Bronchial epithelial cell (primary cell): Measurements from ENCODE around the gene TPM2. TPM values are rescaled to one million over a fixed set of nuclear protein-coding genes. Genes with fewer than 3 reads are reported as not detected.

ENCODE experiments used
- DNase-seq: peaks from one replicate; pipeline ENCODE4 v3.0.0-alpha.2; 2010; ENCODE audit warnings: low read depth
- FAIRE-seq: peaks from 2 replicates; lab custom pipeline; 2011; peaks lifted over from hg19 to GRCh38; lab: Jason Lieb, UNC
- H3K27me3 ChIP-seq: 2 replicates; pipeline ENCODE4 v1.5.1; 2011; ENCODE audit warnings: low read length; ENCODE audit not compliant: control insufficient read depth, insufficient read depth
- H3K36me3 ChIP-seq: 2 replicates; pipeline ENCODE4 v1.5.1; 2011; ENCODE audit warnings: low read length; ENCODE audit not compliant: control insufficient read depth, insufficient read depth
- H3K4me3 ChIP-seq: 2 replicates; pipeline ENCODE4 v1.5.1; 2011; ENCODE audit warnings: mild to moderate bottlenecking, low read depth, low read length, control low read depth
- CTCF ChIP-seq: IDR thresholded peaks from 2 replicates; pipeline ENCODE4 v1.5.1; 2011; ENCODE audit warnings: mild to moderate bottlenecking, moderate library complexity, low read length, control low read depth, inconsistent platforms; ENCODE audit not compliant: insufficient read depth, severe bottlenecking
- total RNA-seq: library from RNA; depleted of rRNA; stranded (reverse); fragments of >200 nt; gene quantifications from 2 replicates; pipeline ENCODE4 v1.2.1, GENCODE V29; 2014

Gene TPM2
- total RNA-seq, 1 donor from 2014 or later = 57.7 TPM

GRCh38 chr9:35734096-35734495, 44.4 kb upstream of the TPM2 start:
- peaks cover 26% of the 10 kb centered on the region for H3K36me3 ChIP-seq
- DNase-seq (no peak), FAIRE-seq (no peak)
- no peaks in the 10 kb centered on the region for H3K27me3 ChIP-seq
- TF ChIP-seq CTCF = no peak
- no peak overlapping the region for H3K4me3 ChIP-seq

- peak; percentile 46 for TF ChIP-seq CTCF
- Histone ChIP-seq H3K27me3 (no peaks in the 10 kb centered on the region), H3K36me3 (peaks cover 18% of the 10 kb centered on the region), H3K4me3 (peak overlapping the region; percentile 58)
- DNase-seq = peak; percentile 90
- FAIRE-seq = no peak
Measured at GRCh38 chr9:35732800-35733541, 43.2 kb upstream of the TPM2 start.

- peak; percentile 3 for TF ChIP-seq CTCF
- no peak for FAIRE-seq
- no peaks in the 10 kb centered on the region for H3K27me3 ChIP-seq
- H3K4me3 ChIP-seq = peak within 1 kb of the TSS; percentile 58
- peak; percentile 96 for DNase-seq
- peaks cover 13% of the 10 kb centered on the region for H3K36me3 ChIP-seq
Measured at GRCh38 chr9:35732185-35732799, 42.6 kb upstream of the TPM2 start, which contains the start of the genes CREB3 and TLN1. Gene CREB3 (plus strand): TSS chr9:35732666. CDS start chr9:35732773, 107 bp downstream. Gene TLN1 (minus strand): TSS chr9:35732195. CDS start chr9:35725694, 6,501 bp downstream.

GRCh38 chr9:35731415-35732184, 41.9 kb upstream of the TPM2 start:
- FAIRE-seq (no peak), DNase-seq (peak; percentile 29)
- TF ChIP-seq CTCF = no peak
- Histone ChIP-seq H3K36me3 (peaks cover 9% of the 10 kb centered on the region), H3K27me3 (no peaks in the 10 kb centered on the region), H3K4me3 (peak overlapping the region; percentile 58)

- H3K27me3 ChIP-seq = no peaks in the 10 kb centered on the region
- H3K36me3 ChIP-seq = peaks cover 2% of the 10 kb centered on the region
- DNase-seq (no peak), FAIRE-seq (no peak)
- no peak for TF ChIP-seq CTCF
- no peak overlapping the region for H3K4me3 ChIP-seq
Measured at GRCh38 chr9:35730486-35730854, 40.7 kb upstream of the TPM2 start.
